B cell (primary cell): Measurements from ENCODE around the gene CRMP1.

Experiments
- EZH2 ChIP-seq: IDR thresholded peaks from 2 replicates; pipeline ENCODE4 v1.6.1; 2012; ENCODE audit warnings: borderline replicate concordance, low read depth, mild to moderate bottlenecking, moderate library complexity, low read length; ENCODE audit not compliant: insufficient read depth, poor library complexity, severe bottlenecking
- TF ChIP-seq, protein P1 (sequence below): fragments of 200-600 bp; IDR thresholded peaks from one replicate; pipeline ENCODE4 v1.8.0; 2022; ENCODE audit warnings: antibody characterized with exemption, mild to moderate bottlenecking

DNA sequence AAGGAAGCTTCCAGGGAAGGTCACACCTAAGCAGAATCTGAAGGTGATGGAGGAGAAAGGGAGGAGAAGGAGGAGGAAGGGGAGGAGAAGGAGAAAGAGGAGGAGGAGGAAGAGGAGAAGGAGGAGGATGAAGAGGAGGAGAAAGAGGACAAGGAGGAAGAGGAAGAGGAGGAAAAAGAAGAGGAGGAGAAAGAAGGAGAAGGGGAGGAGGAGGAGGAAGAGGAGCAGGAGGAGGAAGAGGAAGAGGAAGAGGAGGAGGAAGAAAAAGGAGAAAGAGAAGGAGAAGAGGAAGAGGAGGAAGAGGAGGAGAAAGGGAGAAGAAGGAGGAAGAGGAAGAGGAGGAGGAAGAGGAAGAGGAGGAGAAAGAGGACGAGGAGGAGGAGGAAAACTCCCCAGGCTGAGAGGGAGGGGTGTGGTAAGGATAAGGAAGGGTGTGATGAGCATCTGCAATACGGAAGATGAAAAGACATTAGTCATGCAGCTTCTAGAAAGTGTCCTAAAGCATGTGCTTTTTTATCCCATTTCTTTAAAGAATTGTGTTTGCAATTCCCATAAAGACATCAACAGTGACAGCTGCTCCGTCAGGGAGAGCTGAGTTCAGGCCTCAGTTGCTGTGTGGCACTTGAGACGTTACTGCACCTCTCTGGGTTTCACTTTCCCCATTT is 41.1 kb downstream of the CRMP1 start:
- TF ChIP-seq, protein P1, sequence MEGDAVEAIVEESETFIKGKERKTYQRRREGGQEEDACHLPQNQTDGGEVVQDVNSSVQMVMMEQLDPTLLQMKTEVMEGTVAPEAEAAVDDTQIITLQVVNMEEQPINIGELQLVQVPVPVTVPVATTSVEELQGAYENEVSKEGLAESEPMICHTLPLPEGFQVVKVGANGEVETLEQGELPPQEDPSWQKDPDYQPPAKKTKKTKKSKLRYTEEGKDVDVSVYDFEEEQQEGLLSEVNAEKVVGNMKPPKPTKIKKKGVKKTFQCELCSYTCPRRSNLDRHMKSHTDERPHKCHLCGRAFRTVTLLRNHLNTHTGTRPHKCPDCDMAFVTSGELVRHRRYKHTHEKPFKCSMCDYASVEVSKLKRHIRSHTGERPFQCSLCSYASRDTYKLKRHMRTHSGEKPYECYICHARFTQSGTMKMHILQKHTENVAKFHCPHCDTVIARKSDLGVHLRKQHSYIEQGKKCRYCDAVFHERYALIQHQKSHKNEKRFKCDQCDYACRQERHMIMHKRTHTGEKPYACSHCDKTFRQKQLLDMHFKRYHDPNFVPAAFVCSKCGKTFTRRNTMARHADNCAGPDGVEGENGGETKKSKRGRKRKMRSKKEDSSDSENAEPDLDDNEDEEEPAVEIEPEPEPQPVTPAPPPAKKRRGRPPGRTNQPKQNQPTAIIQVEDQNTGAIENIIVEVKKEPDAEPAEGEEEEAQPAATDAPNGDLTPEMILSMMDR, result no peak
- TF ChIP-seq EZH2, result no peak
